ENCODE data around the gene PHETA2.

Gene PHETA2

GRCh38 chr22:42041784-42042183, 32.3 kb upstream of the PHETA2 start:
- H3K4me3 ChIP-seq (ENCODE audit: control insufficient read depth, low read depth, low read length): no peak overlapping the region
- DNase-seq (ENCODE audit: low read depth): no peak
- TF ChIP-seq CTCF (IDR thresholded peaks at IDR 0.05; ENCODE audit: control insufficient read depth, insufficient read depth, low read depth, low read length, missing control alignments): no peak

GRCh38 chr22:42050641-42051180, 23.3 kb upstream of the PHETA2 start:
- no peak for DNase-seq (ENCODE audit: low read depth)
- no peak overlapping the region for H3K4me3 ChIP-seq (ENCODE audit: control insufficient read depth, low read depth, low read length)
- TF ChIP-seq CTCF (IDR thresholded peaks at IDR 0.05; ENCODE audit: control insufficient read depth, insufficient read depth, low read depth, low read length, missing control alignments): no peak

GRCh38 chr22:42052765-42053164, 21.3 kb upstream of the PHETA2 start:
- no peak for TF ChIP-seq CTCF (IDR thresholded peaks at IDR 0.05; ENCODE audit: control insufficient read depth, insufficient read depth, low read depth, low read length, missing control alignments)
- no peak overlapping the region for H3K4me3 ChIP-seq (ENCODE audit: control insufficient read depth, low read depth, low read length)
- DNase-seq (ENCODE audit: low read depth): no peak

- TF ChIP-seq CTCF (IDR thresholded peaks at IDR 0.05; ENCODE audit: control insufficient read depth, insufficient read depth, low read depth, low read length, missing control alignments): no peak
- no peak for DNase-seq (ENCODE audit: low read depth)
- no peak overlapping the region for H3K4me3 ChIP-seq (ENCODE audit: control insufficient read depth, low read depth, low read length)
Measured at GRCh38 chr22:42056757-42057511, 17.1 kb upstream of the PHETA2 start.

GRCh38 chr22:42060489-42060888, 13.6 kb upstream of the PHETA2 start:
- TF ChIP-seq CTCF (IDR thresholded peaks at IDR 0.05; ENCODE audit: control insufficient read depth, insufficient read depth, low read depth, low read length, missing control alignments): no peak
- DNase-seq (ENCODE audit: low read depth): no peak
- H3K4me3 ChIP-seq (ENCODE audit: control insufficient read depth, low read depth, low read length): no peak overlapping the region

GRCh38 chr22:42061041-42061440, 13.0 kb upstream of the PHETA2 start:
- H3K4me3 ChIP-seq (ENCODE audit: control insufficient read depth, low read depth, low read length): no peak overlapping the region
- TF ChIP-seq CTCF (IDR thresholded peaks at IDR 0.05; ENCODE audit: control insufficient read depth, insufficient read depth, low read depth, low read length, missing control alignments): no peak
- DNase-seq (ENCODE audit: low read depth): no peak
